B cell (primary cell): ENCODE data around the gene SPACA6. TPM values are rescaled to one million over a fixed set of nuclear protein-coding genes. Genes with fewer than 3 reads are reported as not detected.

ENCODE experiments used
- ATAC-seq: fragments of 200-7000 bp; cut with Tn5 transposase; one replicate; pipeline ENCODE4 v1.10.0; 2021; ENCODE audit warnings: low read depth, mild to moderate bottlenecking, moderate number of reproducible peaks, moderate library complexity
- CTCF ChIA-PET: fragments of 350-600 bp; sonication (Branson Sonifier 250); formaldehyde crosslinking; loops from one replicate; lab custom pipeline; 2021; ENCODE audit warnings: antibody characterized with exemption, inconsistent platforms; lab: Charles Lee
- POLR2A ChIA-PET: fragments of 350-600 bp; sonication (Branson Sonifier 250); formaldehyde crosslinking; loops from one replicate; lab custom pipeline; 2021; ENCODE audit warnings: antibody characterized with exemption; lab: Charles Lee
- DNase-seq: peaks from one replicate; pipeline ENCODE4 v3.0.0; 2013
- H2AFZ ChIP-seq: 2 replicates; pipeline ENCODE4 v1.6.1; 2012; ENCODE audit warnings: mild to moderate bottlenecking, low read depth, low read length; ENCODE audit not compliant: insufficient read depth, poor library complexity, severe bottlenecking
- H3K27ac ChIP-seq, 2 donors: 1 replicate in 1 of 2; 2 replicates in 1 of 2; pipeline ENCODE4 v1.5.1; 2012 to 2013; ENCODE audit warnings: low read length in 2 of 2, mild to moderate bottlenecking in 2 of 2, moderate library complexity in 1 of 2
- H3K27me3 ChIP-seq, 4 experiments: fragments of 200-600 bp in 1 of 4; sonication (generic) in 1 of 4; replicated peaks in 1 of 4; 1 replicate in 2 of 4; 2 replicates in 2 of 4; pipeline versions ENCODE4 v1.6.1 to v1.7.0; 2013 to 2016; ENCODE audit warnings: low read length in 3 of 4, mild to moderate bottlenecking in 2 of 4, mixed read lengths in 1 of 4, moderate library complexity in 1 of 4; ENCODE audit not compliant: insufficient read depth in 4 of 4, control insufficient read depth in 3 of 4; ENCODE audit errors: control extremely low read depth in 1 of 4
- H3K36me3 ChIP-seq, 2 experiments: replicated peaks in 1 of 2; 1 replicate in 1 of 2; 2 replicates in 1 of 2; pipeline versions ENCODE4 v1.6.1 to v1.7.1; 2013; ENCODE audit warnings: low read length in 1 of 2; ENCODE audit not compliant: insufficient read depth in 2 of 2, control insufficient read depth in 1 of 2; ENCODE audit errors: control extremely low read depth in 1 of 2, extremely low read depth in 1 of 2
- H3K4me1 ChIP-seq, 2 donors: fragments of 200-600 bp in 1 of 2; sonication (generic) in 1 of 2; 1 replicate in 1 of 2; 2 replicates in 1 of 2; pipeline versions ENCODE4 v1.5.1 to v1.6.1; 2013 to 2017; ENCODE audit warnings: low read length in 2 of 2; ENCODE audit not compliant: control insufficient read depth in 2 of 2, insufficient read depth in 2 of 2
- H3K4me2 ChIP-seq: replicated peaks from 2 replicates; pipeline ENCODE3; 2012; ENCODE audit warnings: mild to moderate bottlenecking, low read depth, low read length; ENCODE audit not compliant: poor library complexity, severe bottlenecking
- H3K4me3 ChIP-seq, 5 experiments: fragments of 200-600 bp in 1 of 5; sonication (generic) in 1 of 5; 1 replicate in 3 of 5; 2 replicates in 2 of 5; pipeline versions ENCODE4 v1.5.1 to v1.7.0; 2011 to 2016; ENCODE audit warnings: low read length in 4 of 5, mild to moderate bottlenecking in 4 of 5, low read depth in 2 of 5, control low read depth in 1 of 5, moderate library complexity in 1 of 5; ENCODE audit not compliant: insufficient read depth in 1 of 5; ENCODE audit errors: control extremely low read depth in 1 of 5, extremely low read depth in 1 of 5
- H3K79me2 ChIP-seq: fragments of 200-600 bp; sonication (generic); one replicate; pipeline ENCODE4 v1.6.0; 2016; ENCODE audit warnings: low read length; ENCODE audit not compliant: control insufficient read depth, insufficient read depth
- H3K9ac ChIP-seq: fragments of 200-600 bp; sonication (generic); 2 replicates; pipeline ENCODE4 v1.6.1; 2017; ENCODE audit warnings: mild to moderate bottlenecking, low read length, moderate library complexity
- H3K9me3 ChIP-seq, 3 donors: one replicate each; pipeline versions ENCODE4 v1.6.1 to v1.7.1; 2013; ENCODE audit warnings: low read length in 2 of 3; ENCODE audit not compliant: control insufficient read depth in 2 of 3, insufficient read depth in 1 of 3; ENCODE audit errors: control extremely low read depth in 1 of 3
- H4K20me1 ChIP-seq: 2 replicates; pipeline ENCODE4 v1.6.0; 2012; ENCODE audit warnings: mild to moderate bottlenecking, low read length; ENCODE audit not compliant: insufficient read depth, control insufficient read depth, poor library complexity, severe bottlenecking
- H3K27ac Mint-ChIP-seq: one replicate; pipeline ENCODE4 v1.8.0; 2021; ENCODE audit warnings: mixed read lengths
- H3K27me3 Mint-ChIP-seq: one replicate; pipeline ENCODE4 v1.8.0; 2021; ENCODE audit warnings: mixed read lengths
- H3K4me1 Mint-ChIP-seq: one replicate; pipeline ENCODE4 v1.8.0; 2021; ENCODE audit warnings: mixed read lengths
- H3K4me3 Mint-ChIP-seq: one replicate; pipeline ENCODE4 v1.8.0; 2021; ENCODE audit warnings: mixed read lengths
- H3K9me3 Mint-ChIP-seq: one replicate; pipeline ENCODE4 v1.8.0; 2022; ENCODE audit warnings: mixed read lengths; ENCODE audit not compliant: insufficient read depth
- CTCF ChIP-seq: fragments of 200-600 bp; IDR thresholded peaks from one replicate; pipeline ENCODE4 v1.8.0; 2022; ENCODE audit warnings: antibody characterized with exemption, mild to moderate bottlenecking
- EZH2 ChIP-seq: IDR thresholded peaks from 2 replicates; pipeline ENCODE4 v1.6.1; 2012; ENCODE audit warnings: borderline replicate concordance, low read depth, mild to moderate bottlenecking, moderate library complexity, low read length; ENCODE audit not compliant: insufficient read depth, poor library complexity, severe bottlenecking
- WGBS: methylation state at CpG from one replicate; pipeline ENCODE4 v1.1.5; 2013; ENCODE audit warnings: missing lambda C conversion rate; ENCODE audit not compliant: insufficient coverage; 5-methylcytosine and 5-hydroxymethylcytosine counted together
- intact Hi-C: fragments of 100-400 bp; cut with micrococcal nuclease; formaldehyde crosslinking; loops from one replicate; pipeline ENCODE4 v1.10.0; 2022
- polyA plus RNA-seq: library from polyadenylated mRNA; depleted of rRNA; stranded (reverse); fragments of >200 nt; gene quantifications from 2 replicates; pipeline ENCODE4 v1.2.3, GENCODE V29; 2012
- total RNA-seq, 2 donors: library from RNA; stranded (reverse); fragments of 120-200 nt in 1 of 2; gene quantifications; 1 replicate in 1 of 2; 2 replicates in 1 of 2; pipeline versions ENCODE4 v1.2.3 to v1.2.4, GENCODE V29; 2013 to 2022

SPACA6 gene
- total and polyA plus RNA-seq, 2 donors (not counting 1 experiment from before 2014, with no cell fraction given) = 3.3 to 4.0 TPM

GRCh38 chr19:51713319-51714285 is 20.5 kb downstream of the SPACA6 start:
- TF ChIP-seq EZH2 = no peak
- TF ChIP-seq CTCF = no peak
- Mint-ChIP-seq H3K27ac (no peak overlapping the region), H3K9me3 (peaks cover 5% of the 10 kb centered on the region), H3K4me3 (no peak overlapping the region), H3K27me3 (peaks cover 23% of the 10 kb centered on the region), H3K4me1 (peaks cover 31% of the 10 kb centered on the region)
- no peak overlapping the region for H3K4me2 ChIP-seq
- 96% methylated on average over 71 of the region's 74 CpGs for WGBS
- H3K9ac ChIP-seq = no peak overlapping the region
- peaks cover 0 to 15% (median 0%) of the 10 kb centered on the region in 3 donors for H3K9me3 ChIP-seq
- ChIA-PET POLR2A (no interaction called here), CTCF (no interaction called here)
- peaks cover 15 to 31% of the 10 kb centered on the region in 2 donors for H3K4me1 ChIP-seq
- intact Hi-C loops = no loop called here
- H3K27me3 ChIP-seq = no peaks in the 10 kb centered on the region
- no peak for ATAC-seq
- no peak overlapping the region for H3K4me3 ChIP-seq
- H3K27ac ChIP-seq = no peak overlapping the region
- H3K36me3 ChIP-seq = no peaks in the 10 kb centered on the region
- no peaks in the 10 kb centered on the region for H3K79me2 ChIP-seq
- no peak for DNase-seq
- no peaks in the 10 kb centered on the region for H4K20me1 ChIP-seq
- H2AFZ ChIP-seq = no peak overlapping the region

GRCh38 chr19:51714848-51715247 is 21.7 kb downstream of the SPACA6 start:
- Histone ChIP-seq H3K4me3 (no peak overlapping the region), H3K27ac (no peak overlapping the region), H3K4me2 (no peak overlapping the region), H2AFZ (no peak overlapping the region), H4K20me1 (no peaks in the 10 kb centered on the region), H3K4me1 (peaks cover 19 to 31% of the 10 kb centered on the region in 2 donors), H3K9ac (no peak overlapping the region), H3K27me3 (peaks cover 0 to 8% (median 4%) of the 10 kb centered on the region in 4 experiments), H3K9me3 (peaks cover 0 to 20% (median 0%) of the 10 kb centered on the region in 3 donors), H3K79me2 (no peaks in the 10 kb centered on the region), H3K36me3 (no peaks in the 10 kb centered on the region)
- ATAC-seq = no peak
- Mint-ChIP-seq H3K27ac (no peak overlapping the region), H3K4me3 (no peak overlapping the region), H3K4me1 (peaks cover 29% of the 10 kb centered on the region), H3K9me3 (peaks cover 5% of the 10 kb centered on the region), H3K27me3 (peaks cover 27% of the 10 kb centered on the region)
- 91% methylated on average over 3 of the region's 3 CpGs for WGBS
- intact Hi-C loops = no loop called here
- no peak for DNase-seq
- ChIA-PET CTCF (no interaction called here), POLR2A (interaction anchor here (0.6 kb wide), 1 partner anchor 949 kb away, joined by 4 read pairs; no protein-coding TSS in a partner anchor)
- no peak for TF ChIP-seq CTCF
- no peak for TF ChIP-seq EZH2
